Hepatocyte (in vitro differentiated cells): ENCODE measurements around the gene PDCD4. TPM values are rescaled to one million over a fixed set of nuclear protein-coding genes. Genes with fewer than 3 reads are reported as not detected.

ENCODE experiments used
- DNase-seq: peaks from one replicate; pipeline ENCODE4 v3.0.0-alpha.2; 2016; ENCODE audit warnings: low spot score
- H2AFZ ChIP-seq: fragments of 200-600 bp; sonication (generic); 2 replicates; pipeline ENCODE4 v1.6.0; 2016; ENCODE audit warnings: antibody characterized with exemption, mild to moderate bottlenecking
- H3K27ac ChIP-seq: fragments of 200-600 bp; sonication (generic); 2 replicates; pipeline ENCODE4 v1.5.1; 2016; ENCODE audit warnings: mild to moderate bottlenecking
- H3K27me3 ChIP-seq: fragments of 200-600 bp; sonication (generic); 2 replicates; pipeline ENCODE4 v1.6.1; 2016
- H3K36me3 ChIP-seq: fragments of 200-600 bp; sonication (generic); replicated peaks from 2 replicates; pipeline ENCODE4 v1.5.1; 2016; ENCODE audit warnings: low read depth; ENCODE audit not compliant: insufficient read depth
- H3K4me1 ChIP-seq: fragments of 200-600 bp; sonication (generic); 2 replicates; pipeline ENCODE4 v1.5.1; 2016; ENCODE audit warnings: mild to moderate bottlenecking, moderate library complexity; ENCODE audit not compliant: insufficient read depth
- H3K4me2 ChIP-seq: fragments of 200-600 bp; sonication (generic); 2 replicates; pipeline ENCODE4 v1.6.0; 2016
- H3K4me3 ChIP-seq: fragments of 200-600 bp; sonication (generic); 2 replicates; pipeline ENCODE4 v1.5.1; 2016; ENCODE audit warnings: mild to moderate bottlenecking
- H3K79me2 ChIP-seq: fragments of 200-600 bp; sonication (generic); 2 replicates; pipeline ENCODE4 v1.6.0; 2017; ENCODE audit warnings: mild to moderate bottlenecking
- H3K9me2 ChIP-seq: fragments of 200-600 bp; sonication (generic); replicated peaks from 2 replicates; pipeline ENCODE4 v1.6.0; 2017; ENCODE audit warnings: mild to moderate bottlenecking; ENCODE audit not compliant: insufficient read depth
- H3K9me3 ChIP-seq: fragments of 200-600 bp; sonication (generic); 2 replicates; pipeline ENCODE4 v1.5.1; 2016; ENCODE audit warnings: low read depth, mild to moderate bottlenecking
- H4K20me1 ChIP-seq: fragments of 200-600 bp; sonication (generic); 2 replicates; pipeline ENCODE4 v1.6.0; 2016; ENCODE audit warnings: mild to moderate bottlenecking; ENCODE audit not compliant: insufficient read depth, poor library complexity, severe bottlenecking
- EZH2 ChIP-seq: fragments of 200-600 bp; sonication (generic); IDR thresholded peaks from 2 replicates; pipeline ENCODE4 v1.6.1; 2016; ENCODE audit warnings: antibody characterized with exemption, mild to moderate bottlenecking, borderline replicate concordance
- EZH2phosphoT487 ChIP-seq: fragments of 200-600 bp; sonication (generic); IDR thresholded peaks from one replicate; pipeline ENCODE4 v1.6.1; 2018; ENCODE audit warnings: antibody characterized with exemption, mild to moderate bottlenecking, low read depth, moderate library complexity; ENCODE audit not compliant: unreplicated experiment, severe bottlenecking
- WGBS: methylation state at CpG from one replicate; pipeline ENCODE4 v1.1.6; 2016; ENCODE audit warnings: low lambda C conversion rate; ENCODE audit errors: missing lambda C conversion rate; 5-methylcytosine and 5-hydroxymethylcytosine counted together
- polyA plus RNA-seq: library from polyadenylated mRNA; unstranded; fragments of >200 nt; fragmentation: Nextera tagmentation; extraction: Ambion mirVana; gene quantifications from 2 replicates; pipeline ENCODE4 v1.2.1, GENCODE V29; 2016
- total RNA-seq: library from RNA; depleted of rRNA; stranded (reverse); fragments of >200 nt; gene quantifications from 2 replicates; pipeline ENCODE4 v1.2.3, GENCODE V29; 2014
- TF ChIP-seq, protein P1 (sequence below): fragments of 200-600 bp; sonication (generic); IDR thresholded peaks from 2 replicates; pipeline ENCODE4 v1.5.1; 2016; ENCODE audit warnings: antibody characterized with exemption, mild to moderate bottlenecking; ENCODE audit not compliant: poor library complexity

Gene PDCD4
- total and polyA plus RNA-seq, 2 experiments from 2014 or later: 315 to 791 TPM

DNA sequence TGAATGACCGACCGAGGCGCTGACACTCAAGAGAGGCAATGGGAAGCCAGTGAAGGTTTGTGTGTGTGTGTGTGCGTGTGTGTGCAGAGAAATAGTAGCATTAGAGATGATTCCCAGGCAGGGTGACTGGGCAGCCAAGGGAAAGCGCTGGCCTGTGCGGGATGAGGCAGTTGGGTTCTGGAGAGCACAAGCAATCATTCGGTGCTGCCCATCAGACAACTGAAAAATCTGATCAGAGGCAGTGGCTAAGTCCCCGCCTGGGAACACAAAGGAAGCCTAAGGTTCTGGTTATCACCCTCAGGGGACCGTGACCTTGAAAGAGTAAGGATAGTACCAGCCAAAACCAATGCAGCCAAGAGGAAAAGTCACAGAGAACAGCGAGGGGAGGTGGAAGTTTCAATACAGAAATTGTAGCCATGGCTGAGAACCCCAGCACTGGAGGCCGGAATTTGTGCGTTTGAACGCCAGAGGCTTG lies 868 bp upstream of the PDCD4 start:
- peak overlapping the region; percentile 93 for H3K27ac ChIP-seq
- DNase-seq: no peak
- no peaks in the 10 kb centered on the region for H3K9me2 ChIP-seq
- H4K20me1 ChIP-seq: peaks cover 26% of the 10 kb centered on the region
- peaks cover 42% of the 10 kb centered on the region for H3K4me1 ChIP-seq
- no peaks in the 10 kb centered on the region for H3K9me3 ChIP-seq
- H3K4me2 ChIP-seq: peak overlapping the region; percentile 74
- peak overlapping the region; percentile 2 for H3K4me3 ChIP-seq
- H2AFZ ChIP-seq: peak overlapping the region; percentile 33
- TF ChIP-seq EZH2phosphoT487 (no peak), EZH2 (no peak)
- TF ChIP-seq, protein P1, sequence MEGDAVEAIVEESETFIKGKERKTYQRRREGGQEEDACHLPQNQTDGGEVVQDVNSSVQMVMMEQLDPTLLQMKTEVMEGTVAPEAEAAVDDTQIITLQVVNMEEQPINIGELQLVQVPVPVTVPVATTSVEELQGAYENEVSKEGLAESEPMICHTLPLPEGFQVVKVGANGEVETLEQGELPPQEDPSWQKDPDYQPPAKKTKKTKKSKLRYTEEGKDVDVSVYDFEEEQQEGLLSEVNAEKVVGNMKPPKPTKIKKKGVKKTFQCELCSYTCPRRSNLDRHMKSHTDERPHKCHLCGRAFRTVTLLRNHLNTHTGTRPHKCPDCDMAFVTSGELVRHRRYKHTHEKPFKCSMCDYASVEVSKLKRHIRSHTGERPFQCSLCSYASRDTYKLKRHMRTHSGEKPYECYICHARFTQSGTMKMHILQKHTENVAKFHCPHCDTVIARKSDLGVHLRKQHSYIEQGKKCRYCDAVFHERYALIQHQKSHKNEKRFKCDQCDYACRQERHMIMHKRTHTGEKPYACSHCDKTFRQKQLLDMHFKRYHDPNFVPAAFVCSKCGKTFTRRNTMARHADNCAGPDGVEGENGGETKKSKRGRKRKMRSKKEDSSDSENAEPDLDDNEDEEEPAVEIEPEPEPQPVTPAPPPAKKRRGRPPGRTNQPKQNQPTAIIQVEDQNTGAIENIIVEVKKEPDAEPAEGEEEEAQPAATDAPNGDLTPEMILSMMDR: no peak
- WGBS: 71% methylated on average over 13 of the region's 13 CpGs
- peaks cover 46% of the 10 kb centered on the region for H3K79me2 ChIP-seq
- no peaks in the 10 kb centered on the region for H3K27me3 ChIP-seq
- H3K36me3 ChIP-seq: no peaks in the 10 kb centered on the region

DNA sequence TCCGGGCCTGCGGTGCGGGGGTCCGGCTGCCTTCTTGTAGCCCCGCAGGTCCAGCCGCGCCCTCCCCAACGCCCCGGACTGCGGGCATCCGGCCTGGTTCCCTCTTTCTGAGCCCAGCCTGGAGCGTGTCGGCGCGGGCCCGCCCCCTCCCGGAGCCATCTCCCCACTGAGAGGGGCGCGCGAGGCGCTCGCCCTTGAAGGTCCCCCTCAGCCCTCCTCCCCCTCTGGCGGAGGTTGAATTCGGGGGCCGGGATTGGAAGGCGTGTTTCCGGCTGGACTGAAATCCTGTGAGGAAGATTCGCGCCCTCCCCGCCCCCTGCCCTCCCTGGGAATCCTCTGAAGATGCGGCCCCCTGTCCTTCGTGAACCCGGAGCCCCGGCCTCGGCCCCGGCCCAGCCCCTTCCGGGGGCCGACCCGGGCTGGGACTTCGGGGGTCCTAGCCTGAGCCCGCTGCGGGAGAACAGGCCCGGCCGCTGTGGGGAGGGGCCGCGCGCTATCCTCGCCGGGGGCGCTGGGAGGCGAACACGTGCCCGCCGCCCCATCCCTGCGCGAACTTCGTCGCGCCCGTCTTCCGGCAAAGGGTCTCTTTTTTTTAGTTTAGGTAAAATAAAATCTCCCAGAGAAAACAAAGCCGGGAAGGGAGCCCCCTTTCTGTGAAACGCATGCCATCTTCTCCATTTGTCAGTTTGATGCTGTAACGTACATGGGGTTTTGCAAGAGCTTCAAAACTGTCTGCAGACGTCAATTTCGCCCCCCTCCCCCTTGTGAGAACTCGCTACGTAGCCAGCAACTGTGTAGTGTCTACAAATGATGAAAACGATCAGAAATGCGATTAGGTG lies 636 bp downstream of the PDCD4 start:
- Histone ChIP-seq H3K4me2 (peak overlapping the region; percentile 78), H3K27ac (peak overlapping the region; percentile 95), H4K20me1 (peaks cover 40% of the 10 kb centered on the region), H3K9me2 (no peaks in the 10 kb centered on the region), H2AFZ (peak overlapping the region; percentile 42), H3K4me1 (peaks cover 39% of the 10 kb centered on the region), H3K79me2 (peaks cover 61% of the 10 kb centered on the region), H3K36me3 (no peaks in the 10 kb centered on the region), H3K27me3 (no peaks in the 10 kb centered on the region), H3K4me3 (peak overlapping the region; percentile 72), H3K9me3 (no peaks in the 10 kb centered on the region)
- peak; percentile 90 for DNase-seq
- WGBS: 2% methylated on average over 32 of the region's 70 CpGs
- no peak for TF ChIP-seq EZH2
- no peak for TF ChIP-seq EZH2phosphoT487
- TF ChIP-seq, protein P1: peak; percentile 54

DNA sequence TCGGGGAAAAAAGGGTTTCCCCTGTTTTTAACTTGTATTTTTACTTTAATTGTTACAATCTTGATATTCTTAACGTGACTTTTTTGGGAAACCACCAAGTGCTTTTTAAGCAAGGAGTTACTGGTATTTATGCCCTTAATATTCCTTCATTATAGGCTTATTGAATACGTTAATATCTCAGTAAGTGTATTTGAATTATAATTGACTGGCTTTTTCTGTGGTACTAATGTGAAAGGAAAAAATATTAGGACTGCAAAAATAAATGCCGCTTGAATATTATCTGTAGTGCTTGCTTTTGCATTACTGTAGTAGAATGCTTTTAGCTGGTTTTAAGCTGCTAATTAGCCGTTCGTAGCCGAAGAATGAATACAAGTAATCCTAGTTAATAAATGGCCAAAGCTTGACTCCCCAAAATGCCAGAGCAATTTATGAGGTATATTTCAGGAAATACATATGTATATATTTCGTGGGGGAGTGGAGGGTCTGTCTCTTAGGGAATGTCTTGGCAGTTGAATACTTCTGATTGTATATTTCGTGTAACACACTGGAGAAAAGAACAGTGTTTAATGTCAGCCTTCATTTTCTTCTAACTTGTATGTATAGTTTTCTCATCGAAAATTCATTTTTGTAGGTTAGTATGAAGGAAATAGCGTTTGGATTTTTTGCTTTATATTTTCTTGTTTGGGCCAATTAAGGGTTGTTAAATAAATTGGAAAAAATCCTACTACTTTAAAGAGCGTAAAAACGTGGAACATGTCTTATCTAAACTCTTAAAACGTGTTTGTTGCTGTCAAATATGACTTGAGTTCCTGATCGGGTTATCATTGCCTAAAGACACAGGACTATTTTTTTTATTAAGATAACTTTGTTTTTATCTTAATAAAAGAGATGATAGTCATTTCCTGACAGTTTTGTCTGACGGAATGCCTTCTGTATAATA lies 1.5 kb downstream of the PDCD4 start:
- 10% methylated on average over 16 of the region's 16 CpGs for WGBS
- Histone ChIP-seq H3K9me2 (no peaks in the 10 kb centered on the region), H3K79me2 (peaks cover 70% of the 10 kb centered on the region), H3K36me3 (no peaks in the 10 kb centered on the region), H3K4me1 (peaks cover 32% of the 10 kb centered on the region), H2AFZ (no peak overlapping the region), H3K27me3 (no peaks in the 10 kb centered on the region), H3K27ac (peak overlapping the region; percentile 95), H3K9me3 (no peaks in the 10 kb centered on the region), H3K4me3 (peak overlapping the region; percentile 72), H4K20me1 (peaks cover 48% of the 10 kb centered on the region), H3K4me2 (peak overlapping the region; percentile 78)
- TF ChIP-seq EZH2: no peak
- TF ChIP-seq, protein P1: no peak
- no peak for DNase-seq
